Right atrium auricular region (tissue), 2 donors: ENCODE data around the gene TCERG1. TPM values are rescaled to one million over a fixed set of nuclear protein-coding genes. Genes with fewer than 3 reads are reported as not detected.
A peak's percentile ranks its signal among the peaks of the same experiment; 100 is the strongest.

ENCODE experiments used
- DNase-seq: peaks from one replicate; pipeline ENCODE4 v3.0.0-alpha.2; 2019; ENCODE audit warnings: low spot score
- H3K27ac ChIP-seq, 2 donors: fragments of 200-600 bp; sonication (generic); 1 replicate in 1 of 2; 2 replicates in 1 of 2; pipeline ENCODE4 v1.5.1; 2016 to 2019
- H3K27me3 ChIP-seq, 2 donors: fragments of 200-600 bp; sonication (generic); one replicate each; pipeline versions ENCODE4 v1.5.1 to v1.6.0; 2017 to 2019
- H3K36me3 ChIP-seq: fragments of 200-600 bp; sonication (generic); one replicate; pipeline ENCODE4 v1.5.1; 2016
- H3K4me1 ChIP-seq, 2 donors: fragments of 200-600 bp; sonication (generic); one replicate each; pipeline versions ENCODE4 v1.5.1 to v1.6.0; 2017 to 2019
- H3K4me3 ChIP-seq, 2 donors: fragments of 200-600 bp; sonication (generic); 1 replicate in 1 of 2; 2 replicates in 1 of 2; pipeline ENCODE4 v1.5.1; 2017 to 2019; ENCODE audit warnings: mild to moderate bottlenecking in 1 of 2, moderate library complexity in 1 of 2
- H3K9me3 ChIP-seq, 2 donors: fragments of 200-600 bp; sonication (generic); one replicate each; pipeline ENCODE4 v1.5.1; 2019
- CTCF ChIP-seq, 2 donors: fragments of 200-600 bp; sonication (generic); IDR thresholded peaks; one replicate each; pipeline ENCODE4 v1.5.1; 2019; ENCODE audit warnings: antibody characterized with exemption in 2 of 2
- total RNA-seq, 2 donors: library from RNA; depleted of rRNA; stranded (reverse); fragments of >200 nt; gene quantifications; one replicate each; pipeline ENCODE4 v1.1.0, GENCODE V29; 2016

Gene TCERG1
- total RNA-seq, 2 donors from 2014 or later, result 19.1 to 20.5 TPM

- Histone ChIP-seq H3K36me3 (no peaks in the 10 kb centered on the region), H3K27ac (no peak overlapping the region), H3K9me3 (no peaks in the 10 kb centered on the region), H3K27me3 (no peaks in the 10 kb centered on the region), H3K4me3 (no peak overlapping the region), H3K4me1 (no peaks in the 10 kb centered on the region)
- no peak for DNase-seq
- TF ChIP-seq CTCF (IDR thresholded peaks at IDR 0.05), result no peak
Measured at GRCh38 chr5:146441896-146442295, 5.2 kb upstream of the TCERG1 start.

- no peaks in the 10 kb centered on the region for H3K27me3 ChIP-seq
- H3K36me3 ChIP-seq, result no peaks in the 10 kb centered on the region
- peak overlapping the region; percentile 74 to 91 for H3K27ac ChIP-seq
- no peaks in the 10 kb centered on the region for H3K9me3 ChIP-seq
- peaks cover 0 to 29% of the 10 kb centered on the region in 2 donors for H3K4me1 ChIP-seq
- peak overlapping the region; percentile 94 to 100 for H3K4me3 ChIP-seq
- TF ChIP-seq CTCF (IDR thresholded peaks at IDR 0.05), result no peak
- no peak for DNase-seq
Measured at GRCh38 chr5:146447734-146448380, 724 bp downstream of the TCERG1 start.

GRCh38 chr5:146448783-146449519 is 1.8 kb downstream of the TCERG1 start:
- DNase-seq, result no peak
- Histone ChIP-seq H3K27me3 (no peaks in the 10 kb centered on the region), H3K4me3 (peak overlapping the region in 1 of 2 donors; percentile 100), H3K27ac (no peak overlapping the region), H3K4me1 (peaks cover 0 to 29% of the 10 kb centered on the region in 2 donors), H3K9me3 (no peaks in the 10 kb centered on the region), H3K36me3 (no peaks in the 10 kb centered on the region)
- no peak for TF ChIP-seq CTCF (IDR thresholded peaks at IDR 0.05)

- no peak for TF ChIP-seq CTCF (IDR thresholded peaks at IDR 0.05)
- Histone ChIP-seq H3K9me3 (no peaks in the 10 kb centered on the region), H3K4me3 (no peak overlapping the region), H3K4me1 (peaks cover 0 to 29% of the 10 kb centered on the region in 2 donors), H3K36me3 (peaks cover 2% of the 10 kb centered on the region), H3K27ac (no peak overlapping the region), H3K27me3 (no peaks in the 10 kb centered on the region)
- no peak for DNase-seq
Measured at GRCh38 chr5:146450002-146450401, 2.9 kb downstream of the TCERG1 start.

GRCh38 chr5:146451411-146451810 is 4.3 kb downstream of the TCERG1 start:
- DNase-seq, result no peak
- H3K36me3 ChIP-seq, result peaks cover 13% of the 10 kb centered on the region
- peaks cover 0 to 29% of the 10 kb centered on the region in 2 donors for H3K4me1 ChIP-seq
- no peak overlapping the region for H3K27ac ChIP-seq
- TF ChIP-seq CTCF (IDR thresholded peaks at IDR 0.05), result no peak
- H3K9me3 ChIP-seq, result no peaks in the 10 kb centered on the region
- H3K4me3 ChIP-seq, result no peak overlapping the region
- no peaks in the 10 kb centered on the region for H3K27me3 ChIP-seq
